Rectal smooth muscle tissue (tissue), 1 donor: ENCODE measurements around the gene SLC38A9.
A peak's percentile ranks its signal among the peaks of the same experiment; 100 is the strongest.

Experiments used
- H3K27ac ChIP-seq: one replicate; pipeline ENCODE4 v1.7.0; 2013; ENCODE audit warnings: low read depth, low read length, inconsistent platforms
- H3K27me3 ChIP-seq: one replicate; pipeline ENCODE4 v1.7.0; 2013; ENCODE audit warnings: low read length; ENCODE audit not compliant: control insufficient read depth, insufficient read depth
- H3K36me3 ChIP-seq: one replicate; pipeline ENCODE4 v1.7.0; 2013; ENCODE audit warnings: low read length; ENCODE audit not compliant: control insufficient read depth, insufficient read depth
- H3K4me1 ChIP-seq: one replicate; pipeline ENCODE4 v1.7.0; 2013; ENCODE audit warnings: low read length; ENCODE audit not compliant: control insufficient read depth, insufficient read depth
- H3K4me3 ChIP-seq: one replicate; pipeline ENCODE4 v1.7.0; 2013; ENCODE audit warnings: low read length
- H3K9ac ChIP-seq: one replicate; pipeline ENCODE4 v1.7.0; 2013; ENCODE audit warnings: low read length

Gene SLC38A9

DNA sequence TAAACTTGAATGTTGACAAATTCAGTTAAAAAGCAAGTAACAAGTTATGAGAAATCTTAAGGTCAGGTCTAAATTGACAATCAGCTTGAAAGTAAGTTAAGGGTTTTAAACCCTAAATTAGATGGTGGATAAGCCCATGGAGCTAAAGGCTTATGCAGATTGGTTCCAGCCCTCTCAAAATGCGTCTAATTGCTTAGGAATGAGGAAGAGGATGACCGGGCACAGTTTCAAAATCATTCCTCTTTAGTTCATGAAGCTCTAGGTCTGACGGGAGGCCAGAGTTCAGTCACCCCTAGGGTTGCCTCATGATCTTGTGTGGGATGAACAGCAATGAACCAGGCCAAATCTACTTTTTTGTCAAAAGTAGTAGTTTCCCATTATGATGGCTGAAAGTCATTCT, 75.4 kb downstream of the SLC38A9 start:
- peaks cover 42% of the 10 kb centered on the region for H3K4me1 ChIP-seq
- H3K4me3 ChIP-seq, result no peak overlapping the region
- H3K27me3 ChIP-seq, result no peaks in the 10 kb centered on the region
- H3K36me3 ChIP-seq, result no peaks in the 10 kb centered on the region
- H3K9ac ChIP-seq, result no peak overlapping the region
- H3K27ac ChIP-seq, result peak overlapping the region; percentile 79

DNA sequence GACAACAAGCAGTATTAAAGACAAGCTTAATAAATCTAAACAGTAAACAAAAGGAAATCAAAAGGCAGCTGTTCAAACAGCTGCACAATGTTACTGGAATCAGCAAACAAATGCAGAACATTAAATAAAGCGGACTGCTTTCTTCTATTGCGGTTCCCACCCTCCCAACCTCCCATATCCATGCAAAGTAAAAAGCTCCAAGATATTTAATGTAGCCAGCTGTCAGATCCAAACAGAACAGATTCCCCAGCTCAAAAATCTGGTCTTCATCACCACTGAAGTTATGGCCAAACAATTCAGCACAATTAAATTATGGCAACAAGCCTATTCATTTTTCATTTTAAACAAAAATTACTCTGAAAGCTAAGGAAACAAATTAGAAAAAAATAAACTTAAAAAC, 75.9 kb downstream of the SLC38A9 start:
- Histone ChIP-seq H3K36me3 (no peaks in the 10 kb centered on the region), H3K9ac (no peak overlapping the region), H3K4me3 (no peak overlapping the region), H3K4me1 (peaks cover 42% of the 10 kb centered on the region), H3K27me3 (no peaks in the 10 kb centered on the region), H3K27ac (peak overlapping the region; percentile 79)

DNA sequence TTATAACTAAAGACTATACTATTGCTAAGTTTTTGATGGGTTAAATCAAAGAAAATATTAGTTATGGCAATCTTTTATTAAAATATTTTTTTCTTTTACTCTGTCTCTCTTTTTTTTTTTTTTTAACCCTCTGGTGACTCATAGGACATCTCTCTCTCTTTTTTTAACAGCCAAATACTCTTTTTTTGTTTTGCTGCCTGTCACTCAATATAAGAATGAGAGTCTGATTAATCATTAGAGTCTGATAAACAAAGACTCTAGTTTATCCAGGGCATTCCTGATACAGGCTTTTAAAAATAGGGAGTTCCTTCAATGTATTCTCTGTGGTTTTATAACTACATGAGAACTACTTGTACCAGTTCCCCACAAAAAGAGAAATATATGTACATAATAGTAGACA, 77.3 kb downstream of the SLC38A9 start:
- Histone ChIP-seq H3K9ac (no peak overlapping the region), H3K36me3 (no peaks in the 10 kb centered on the region), H3K27me3 (no peaks in the 10 kb centered on the region), H3K27ac (peak overlapping the region; percentile 79), H3K4me3 (no peak overlapping the region), H3K4me1 (peaks cover 42% of the 10 kb centered on the region)

DNA sequence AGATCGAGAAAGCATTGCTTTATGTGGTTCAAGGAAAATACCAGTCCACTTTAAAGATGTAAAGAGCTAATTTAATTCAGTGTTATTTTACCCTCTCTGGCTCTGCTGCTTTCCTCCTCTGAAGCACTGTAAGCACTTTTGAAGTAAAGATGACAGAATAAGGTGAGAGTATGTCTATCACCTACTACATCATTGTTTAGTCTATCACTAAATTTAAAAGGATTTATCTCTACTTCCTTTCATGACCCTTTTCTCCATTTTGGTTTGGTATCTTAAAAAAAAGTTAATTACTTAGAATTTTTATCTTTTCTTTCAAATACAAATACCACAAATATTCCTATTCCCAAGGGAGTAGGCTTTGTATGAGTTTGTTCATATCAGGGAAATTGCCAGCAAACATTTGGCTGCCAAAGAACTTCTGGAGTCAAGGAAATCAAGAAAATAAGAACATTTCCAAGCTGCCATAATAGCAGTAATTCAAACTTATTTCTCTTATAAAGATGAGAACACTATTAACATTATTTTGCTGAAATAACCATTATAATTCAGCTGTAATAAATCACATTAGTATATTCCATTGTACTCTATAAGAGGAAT, 77.8 kb downstream of the SLC38A9 start:
- H3K4me1 ChIP-seq, result peaks cover 42% of the 10 kb centered on the region
- H3K9ac ChIP-seq, result no peak overlapping the region
- peak overlapping the region; percentile 78 for H3K27ac ChIP-seq
- no peaks in the 10 kb centered on the region for H3K27me3 ChIP-seq
- H3K4me3 ChIP-seq, result no peak overlapping the region
- H3K36me3 ChIP-seq, result no peaks in the 10 kb centered on the region

DNA sequence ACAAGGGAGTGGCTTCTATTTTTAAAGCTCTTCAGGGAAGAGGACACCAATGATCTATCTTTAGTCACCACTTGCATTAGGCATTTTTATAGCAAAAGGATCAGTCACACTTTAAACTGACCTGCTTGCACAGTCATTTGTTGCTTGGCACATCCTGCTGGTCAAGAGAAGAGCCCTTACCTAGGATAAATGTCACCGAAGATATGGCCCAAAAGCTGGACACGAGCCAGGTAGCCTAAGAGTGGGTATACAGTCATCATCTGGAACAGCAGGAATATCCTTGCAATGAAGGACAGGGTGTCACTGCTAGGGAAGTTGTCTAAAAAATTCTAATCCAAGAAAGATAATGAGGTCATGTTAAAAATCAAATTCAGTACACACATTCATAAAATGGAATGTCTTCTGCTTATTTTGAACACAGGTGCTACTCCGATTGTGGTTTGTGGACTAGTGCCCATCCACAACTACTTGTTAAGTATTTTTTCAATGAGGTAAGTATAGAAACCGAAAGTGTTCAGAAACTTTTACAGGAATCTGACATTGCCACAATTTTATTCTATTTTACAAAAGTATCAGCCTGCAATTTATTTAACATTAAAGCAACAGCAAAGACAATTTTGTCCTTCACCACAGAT, 78.4 kb downstream of the SLC38A9 start:
- Histone ChIP-seq H3K27ac (peak overlapping the region; percentile 78), H3K36me3 (no peaks in the 10 kb centered on the region), H3K4me1 (peaks cover 42% of the 10 kb centered on the region), H3K4me3 (peak overlapping the region; percentile 27), H3K9ac (no peak overlapping the region), H3K27me3 (no peaks in the 10 kb centered on the region)

DNA sequence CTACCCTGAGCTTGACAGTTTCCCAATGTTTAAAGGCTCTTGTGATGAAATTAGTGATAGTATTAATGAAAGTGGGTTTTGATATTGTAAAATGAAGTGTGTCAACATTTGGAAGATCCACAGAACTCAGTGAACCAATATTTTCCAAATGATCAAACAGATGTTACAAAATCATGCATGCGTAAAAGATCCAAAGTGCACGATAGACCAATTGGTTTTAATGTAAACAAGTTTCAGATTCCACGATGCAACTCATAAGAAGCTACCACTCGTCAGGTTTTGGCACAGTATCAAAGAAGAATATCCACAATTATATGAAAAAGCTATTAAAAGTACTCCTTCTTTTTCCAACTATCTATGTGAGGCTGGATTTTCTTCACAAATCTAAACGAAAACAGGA, 82.3 kb downstream of the SLC38A9 start:
- no peak overlapping the region for H3K4me3 ChIP-seq
- H3K27me3 ChIP-seq, result no peaks in the 10 kb centered on the region
- no peaks in the 10 kb centered on the region for H3K36me3 ChIP-seq
- no peak overlapping the region for H3K9ac ChIP-seq
- peaks cover 28% of the 10 kb centered on the region for H3K4me1 ChIP-seq
- H3K27ac ChIP-seq, result no peak overlapping the region

DNA sequence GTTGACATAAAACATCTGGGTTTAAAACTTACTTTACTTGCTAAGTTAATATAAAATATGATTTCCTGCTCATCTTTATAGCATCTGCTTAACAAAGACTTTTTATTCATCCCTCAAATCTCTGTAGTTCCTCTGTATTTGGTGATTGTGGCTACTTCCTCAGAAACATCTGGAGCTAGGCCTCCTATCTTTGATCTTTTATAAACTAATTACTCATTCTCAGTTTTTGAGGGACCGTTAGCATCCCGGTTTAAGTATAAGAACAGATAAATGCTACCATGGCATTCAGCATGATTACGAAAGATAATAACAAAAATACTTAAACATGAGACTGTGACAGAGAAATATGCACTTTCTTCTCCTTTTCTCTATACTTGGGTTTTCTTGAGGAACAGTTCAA, 85.3 kb downstream of the SLC38A9 start:
- Histone ChIP-seq H3K27ac (no peak overlapping the region), H3K36me3 (no peaks in the 10 kb centered on the region), H3K27me3 (no peaks in the 10 kb centered on the region), H3K4me3 (no peak overlapping the region), H3K9ac (no peak overlapping the region), H3K4me1 (peaks cover 15% of the 10 kb centered on the region)

DNA sequence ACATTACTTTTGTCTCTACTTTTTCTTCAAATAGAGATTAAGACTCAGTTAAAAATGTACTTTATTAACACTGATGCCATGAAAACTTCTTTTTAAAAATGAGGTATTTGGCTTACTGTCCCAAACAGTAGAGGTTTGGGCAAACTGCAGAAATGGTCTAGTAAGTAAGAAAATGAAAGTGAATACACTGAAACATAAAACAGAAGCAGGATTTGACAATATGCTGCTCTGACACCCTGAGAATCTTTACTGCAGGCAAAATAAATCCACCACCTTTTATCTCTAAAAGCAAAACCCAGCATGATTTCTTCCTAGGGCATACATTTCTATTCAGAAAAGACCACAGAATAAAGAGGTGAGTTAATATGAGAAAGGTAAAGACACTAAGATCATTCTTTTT, 86.2 kb downstream of the SLC38A9 start:
- Histone ChIP-seq H3K27ac (peak overlapping the region; percentile 62), H3K4me3 (no peak overlapping the region), H3K36me3 (no peaks in the 10 kb centered on the region), H3K9ac (no peak overlapping the region), H3K27me3 (no peaks in the 10 kb centered on the region), H3K4me1 (peaks cover 22% of the 10 kb centered on the region)

DNA sequence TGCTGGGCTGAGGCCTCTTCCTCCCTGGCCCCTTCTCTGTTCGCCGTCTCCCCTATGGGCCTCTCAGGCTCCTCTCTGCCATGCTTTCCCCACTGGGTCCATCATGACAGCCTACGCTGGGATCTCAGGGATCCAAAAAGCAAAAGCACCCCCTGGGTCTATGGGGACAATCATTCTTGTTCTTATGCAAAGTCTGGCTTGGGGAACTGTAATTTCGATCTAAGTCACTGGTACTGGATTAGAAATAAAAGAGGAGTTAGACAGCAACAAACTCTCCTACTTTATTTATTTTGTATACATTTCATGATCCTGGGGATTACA, 86.6 kb downstream of the SLC38A9 start:
- Histone ChIP-seq H3K36me3 (no peaks in the 10 kb centered on the region), H3K27me3 (no peaks in the 10 kb centered on the region), H3K4me1 (peaks cover 23% of the 10 kb centered on the region), H3K27ac (peak overlapping the region; percentile 62), H3K4me3 (peak overlapping the region; percentile 52), H3K9ac (no peak overlapping the region)

DNA sequence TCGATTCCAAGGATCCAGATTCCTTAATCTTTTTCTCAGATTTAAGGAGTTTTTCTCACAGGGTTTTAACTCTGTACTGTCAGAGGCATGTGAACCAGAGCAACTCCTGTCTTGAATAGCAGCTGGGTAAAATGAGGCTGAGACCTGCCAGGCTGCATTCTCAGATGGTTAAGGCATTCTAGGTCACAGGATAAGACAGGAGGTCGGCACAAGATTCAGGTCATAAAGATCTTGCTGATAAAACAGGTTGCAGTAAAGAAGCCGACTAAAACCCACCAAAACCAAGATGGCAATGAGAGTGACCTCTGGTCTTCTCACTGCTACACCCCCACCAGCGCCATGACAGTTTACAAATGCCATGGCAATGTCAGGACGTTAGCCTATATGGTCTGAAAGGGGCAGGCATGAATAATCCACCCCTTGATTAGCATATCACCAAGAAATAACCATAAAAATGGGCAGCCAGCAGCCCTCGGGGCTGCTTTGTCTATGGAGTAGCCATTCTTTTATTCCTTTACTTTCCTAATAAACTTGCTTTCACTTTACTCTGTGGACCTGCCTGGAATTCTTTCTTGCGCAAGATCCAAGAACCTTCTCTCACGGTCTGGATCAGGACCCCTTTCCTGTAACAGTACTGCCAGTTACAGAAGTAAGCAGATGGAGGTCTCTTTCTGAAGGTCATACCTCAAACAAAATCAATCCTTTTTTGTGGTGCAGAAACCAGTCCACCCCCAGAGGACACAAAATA, 87.1 kb downstream of the SLC38A9 start:
- H3K4me3 ChIP-seq, result peak overlapping the region; percentile 52
- H3K27ac ChIP-seq, result peak overlapping the region; percentile 62
- H3K4me1 ChIP-seq, result peaks cover 23% of the 10 kb centered on the region
- no peaks in the 10 kb centered on the region for H3K36me3 ChIP-seq
- H3K9ac ChIP-seq, result no peak overlapping the region
- H3K27me3 ChIP-seq, result no peaks in the 10 kb centered on the region

DNA sequence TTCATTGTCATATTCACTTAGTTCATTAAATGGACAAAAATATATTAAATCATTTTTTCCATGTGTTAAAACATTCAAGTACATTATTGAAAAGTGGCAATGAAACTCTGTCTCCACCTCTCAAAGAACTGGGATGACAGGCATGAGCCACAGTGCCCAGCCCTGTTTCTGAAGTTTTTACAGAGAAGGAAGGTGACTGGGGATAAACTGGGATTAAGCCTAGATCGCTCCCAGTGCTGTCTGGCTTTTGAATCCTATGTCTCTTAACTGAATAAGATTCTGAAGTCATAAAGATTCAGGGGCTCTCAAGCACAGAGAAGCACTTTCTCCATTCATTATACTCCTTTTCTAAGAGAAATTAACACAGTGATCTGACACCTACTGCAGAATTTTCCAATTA, 88.3 kb downstream of the SLC38A9 start:
- Histone ChIP-seq H3K4me3 (no peak overlapping the region), H3K36me3 (no peaks in the 10 kb centered on the region), H3K9ac (no peak overlapping the region), H3K4me1 (peaks cover 23% of the 10 kb centered on the region), H3K27me3 (no peaks in the 10 kb centered on the region), H3K27ac (no peak overlapping the region)

DNA sequence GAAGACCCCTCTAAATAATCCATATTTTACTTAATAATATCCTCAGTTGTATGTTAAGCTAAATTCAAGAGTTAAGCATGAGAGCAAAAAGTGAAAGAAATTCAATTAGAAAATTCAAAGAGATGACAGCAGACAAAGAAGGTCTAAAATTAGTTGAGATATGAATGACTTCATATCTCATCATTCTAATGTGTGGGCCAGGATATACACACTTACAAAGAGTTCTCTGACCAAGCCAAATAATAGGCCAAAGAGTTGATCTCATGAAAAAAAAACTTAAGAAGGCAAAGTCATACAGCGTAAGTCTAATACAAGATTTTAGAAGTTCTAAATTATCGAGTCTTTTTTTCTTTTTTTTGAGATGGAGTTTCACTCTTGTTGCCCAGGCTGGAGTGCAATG, 89.7 kb downstream of the SLC38A9 start:
- H3K9ac ChIP-seq, result no peak overlapping the region
- no peaks in the 10 kb centered on the region for H3K27me3 ChIP-seq
- H3K4me1 ChIP-seq, result peaks cover 23% of the 10 kb centered on the region
- no peaks in the 10 kb centered on the region for H3K36me3 ChIP-seq
- no peak overlapping the region for H3K4me3 ChIP-seq
- no peak overlapping the region for H3K27ac ChIP-seq

DNA sequence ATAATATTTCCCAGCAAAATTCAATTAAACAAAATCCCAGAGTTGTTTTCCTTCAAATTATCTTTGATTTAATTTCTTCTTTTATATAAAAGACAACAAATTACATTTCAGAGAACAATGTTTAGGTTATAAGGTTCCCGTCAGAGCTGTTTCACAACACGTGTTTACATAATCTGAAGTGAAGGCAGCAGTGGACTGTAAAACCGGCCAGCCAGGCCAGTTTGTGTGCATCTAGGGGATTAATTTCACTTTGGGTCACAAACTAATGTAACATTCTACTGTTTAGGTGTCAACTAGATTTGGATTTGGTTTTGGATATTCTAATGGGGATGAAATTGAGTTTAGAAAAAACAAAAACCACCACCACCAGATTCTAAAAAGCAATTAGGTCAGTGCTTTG, 90.9 kb downstream of the SLC38A9 start:
- no peaks in the 10 kb centered on the region for H3K27me3 ChIP-seq
- H3K36me3 ChIP-seq, result no peaks in the 10 kb centered on the region
- no peak overlapping the region for H3K9ac ChIP-seq
- peaks cover 18% of the 10 kb centered on the region for H3K4me1 ChIP-seq
- H3K27ac ChIP-seq, result no peak overlapping the region
- no peak overlapping the region for H3K4me3 ChIP-seq
